DMS153 (cell line): ENCODE results near the gene HSD3B1.
"Not testable (repeated sequence)": the region's sequence is repeated elsewhere in the genome, so short reads cannot be mapped to it uniquely, and the experiment has no call there.

Experiments used
- DNase-seq: peaks from one replicate; lab custom pipeline; 2025; lab: John Stamatoyannopoulos, UW

Gene HSD3B1

GRCh38 chr1:119553302-119554071 is 46.5 kb downstream of the HSD3B1 start:
- not testable (repeated sequence) for DNase-seq

GRCh38 chr1:119554183-119554582 is 47.2 kb downstream of the HSD3B1 start:
- peak; percentile 71 for DNase-seq

- no peak for DNase-seq
These were observed 49.4 kb downstream of the HSD3B1 start for GRCh38 chr1:119556423-119556822.

- DNase-seq = not testable (repeated sequence)
These were observed 53.4 kb downstream of the HSD3B1 start for GRCh38 chr1:119560402-119560801.

GRCh38 chr1:119564548-119564947 is 57.5 kb downstream of the HSD3B1 start:
- no peak for DNase-seq
